Measurements from ENCODE around the gene RPA1. TPM values are rescaled to one million over a fixed set of nuclear protein-coding genes. Genes with fewer than 3 reads are reported as not detected.

The RPA1 gene
- polyA plus RNA-seq, 1 donor from 2014 or later, result 8.4 TPM

DNA sequence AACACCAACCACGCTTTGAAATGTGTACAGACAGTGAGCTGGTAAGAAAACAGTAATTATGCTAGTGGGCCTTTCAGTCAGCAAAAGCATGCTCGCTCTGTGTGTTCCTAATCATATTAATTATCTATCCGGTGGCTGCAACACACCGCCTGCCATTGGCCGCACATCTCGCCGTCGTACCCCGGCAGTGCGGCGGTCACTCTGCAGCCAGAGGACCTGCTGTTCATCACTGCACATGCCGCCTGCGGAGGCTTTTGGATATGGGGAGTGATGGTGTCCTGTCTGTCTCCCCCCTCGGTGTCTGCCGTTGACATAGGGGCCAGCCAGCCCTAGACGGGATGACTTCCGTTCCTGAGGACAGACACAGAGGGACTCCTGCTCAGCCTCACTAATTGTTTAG is 68.5 kb downstream of the RPA1 start:
- Histone ChIP-seq H3K4me3 (ENCODE audit: low read length) (no peak overlapping the region), H3K79me2 (replicated peaks; ENCODE audit: insufficient read depth, low read length) (no peaks in the 10 kb centered on the region), H3F3A (ENCODE audit: insufficient read depth, low read length, poor library complexity, severe bottlenecking) (no peaks in the 10 kb centered on the region), H3K9ac (ENCODE audit: low read length) (no peak overlapping the region), H4K20me1 (ENCODE audit: insufficient read depth) (no peaks in the 10 kb centered on the region), H3K9me3 (ENCODE audit: low read length) (no peaks in the 10 kb centered on the region), H2AFZ (ENCODE audit: low read depth, low read length) (no peak overlapping the region), H3K27me3 (ENCODE audit: insufficient read depth, low read depth, low read length) (no peaks in the 10 kb centered on the region), H3K27ac (ENCODE audit: low read length) (no peak overlapping the region), H3K4me2 (ENCODE audit: low read length) (no peak overlapping the region), H3K9me2 (ENCODE audit: insufficient read depth, low read length) (no peaks in the 10 kb centered on the region), H3K36me3 (ENCODE audit: insufficient read depth, low read length) (no peaks in the 10 kb centered on the region)
- TF ChIP-seq TAF1 (IDR thresholded peaks at IDR 0.05; ENCODE audit: low read depth), result no peak
- TF ChIP-seq, protein P1, sequence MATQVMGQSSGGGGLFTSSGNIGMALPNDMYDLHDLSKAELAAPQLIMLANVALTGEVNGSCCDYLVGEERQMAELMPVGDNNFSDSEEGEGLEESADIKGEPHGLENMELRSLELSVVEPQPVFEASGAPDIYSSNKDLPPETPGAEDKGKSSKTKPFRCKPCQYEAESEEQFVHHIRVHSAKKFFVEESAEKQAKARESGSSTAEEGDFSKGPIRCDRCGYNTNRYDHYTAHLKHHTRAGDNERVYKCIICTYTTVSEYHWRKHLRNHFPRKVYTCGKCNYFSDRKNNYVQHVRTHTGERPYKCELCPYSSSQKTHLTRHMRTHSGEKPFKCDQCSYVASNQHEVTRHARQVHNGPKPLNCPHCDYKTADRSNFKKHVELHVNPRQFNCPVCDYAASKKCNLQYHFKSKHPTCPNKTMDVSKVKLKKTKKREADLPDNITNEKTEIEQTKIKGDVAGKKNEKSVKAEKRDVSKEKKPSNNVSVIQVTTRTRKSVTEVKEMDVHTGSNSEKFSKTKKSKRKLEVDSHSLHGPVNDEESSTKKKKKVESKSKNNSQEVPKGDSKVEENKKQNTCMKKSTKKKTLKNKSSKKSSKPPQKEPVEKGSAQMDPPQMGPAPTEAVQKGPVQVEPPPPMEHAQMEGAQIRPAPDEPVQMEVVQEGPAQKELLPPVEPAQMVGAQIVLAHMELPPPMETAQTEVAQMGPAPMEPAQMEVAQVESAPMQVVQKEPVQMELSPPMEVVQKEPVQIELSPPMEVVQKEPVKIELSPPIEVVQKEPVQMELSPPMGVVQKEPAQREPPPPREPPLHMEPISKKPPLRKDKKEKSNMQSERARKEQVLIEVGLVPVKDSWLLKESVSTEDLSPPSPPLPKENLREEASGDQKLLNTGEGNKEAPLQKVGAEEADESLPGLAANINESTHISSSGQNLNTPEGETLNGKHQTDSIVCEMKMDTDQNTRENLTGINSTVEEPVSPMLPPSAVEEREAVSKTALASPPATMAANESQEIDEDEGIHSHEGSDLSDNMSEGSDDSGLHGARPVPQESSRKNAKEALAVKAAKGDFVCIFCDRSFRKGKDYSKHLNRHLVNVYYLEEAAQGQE (IDR thresholded peaks at IDR 0.05; ENCODE audit: borderline replicate concordance), result no peak
- TF ChIP-seq EP300 (conservative IDR thresholded peaks at IDR 0.05; ENCODE audit: poor library complexity, severe bottlenecking), result no peak
- TF ChIP-seq, protein P2, sequence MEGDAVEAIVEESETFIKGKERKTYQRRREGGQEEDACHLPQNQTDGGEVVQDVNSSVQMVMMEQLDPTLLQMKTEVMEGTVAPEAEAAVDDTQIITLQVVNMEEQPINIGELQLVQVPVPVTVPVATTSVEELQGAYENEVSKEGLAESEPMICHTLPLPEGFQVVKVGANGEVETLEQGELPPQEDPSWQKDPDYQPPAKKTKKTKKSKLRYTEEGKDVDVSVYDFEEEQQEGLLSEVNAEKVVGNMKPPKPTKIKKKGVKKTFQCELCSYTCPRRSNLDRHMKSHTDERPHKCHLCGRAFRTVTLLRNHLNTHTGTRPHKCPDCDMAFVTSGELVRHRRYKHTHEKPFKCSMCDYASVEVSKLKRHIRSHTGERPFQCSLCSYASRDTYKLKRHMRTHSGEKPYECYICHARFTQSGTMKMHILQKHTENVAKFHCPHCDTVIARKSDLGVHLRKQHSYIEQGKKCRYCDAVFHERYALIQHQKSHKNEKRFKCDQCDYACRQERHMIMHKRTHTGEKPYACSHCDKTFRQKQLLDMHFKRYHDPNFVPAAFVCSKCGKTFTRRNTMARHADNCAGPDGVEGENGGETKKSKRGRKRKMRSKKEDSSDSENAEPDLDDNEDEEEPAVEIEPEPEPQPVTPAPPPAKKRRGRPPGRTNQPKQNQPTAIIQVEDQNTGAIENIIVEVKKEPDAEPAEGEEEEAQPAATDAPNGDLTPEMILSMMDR (IDR thresholded peaks at IDR 0.05; ENCODE audit: poor library complexity, severe bottlenecking), result no peak
- no peak for TF ChIP-seq RAD21 (conservative IDR thresholded peaks at IDR 0.05)
- TF ChIP-seq POLR2AphosphoS5 (IDR thresholded peaks at IDR 0.05), result no peak
- TF ChIP-seq EZH2 (IDR thresholded peaks at IDR 0.05; ENCODE audit: borderline replicate concordance, insufficient read depth, low read length, poor library complexity, severe bottlenecking), result no peak
- TF ChIP-seq MXI1 (conservative IDR thresholded peaks at IDR 0.05; ENCODE audit: poor library complexity, severe bottlenecking), result no peak
- TF ChIP-seq SMC3 (conservative IDR thresholded peaks at IDR 0.05; ENCODE audit: poor library complexity), result no peak

DNA sequence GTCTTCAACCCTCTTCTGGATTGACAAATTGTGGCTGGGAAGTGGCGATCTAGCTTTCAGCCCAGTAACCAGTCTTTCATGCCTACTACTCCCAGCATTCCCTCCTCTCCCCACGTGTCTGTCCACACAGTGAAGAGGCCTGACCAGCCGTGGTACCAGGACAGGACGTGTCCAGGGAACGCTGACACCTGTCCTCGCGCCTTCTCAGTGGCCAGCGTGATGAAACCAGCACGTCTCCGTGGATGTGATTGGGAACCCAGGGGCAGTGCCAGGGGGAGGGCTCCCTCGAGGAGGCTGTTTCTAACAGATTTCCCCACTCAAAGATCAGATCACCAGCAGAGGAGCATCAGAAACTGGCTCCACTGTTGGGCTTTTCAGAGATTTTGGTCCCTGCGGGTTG is 69.1 kb downstream of the RPA1 start:
- H3K36me3 ChIP-seq (ENCODE audit: insufficient read depth, low read length), result no peaks in the 10 kb centered on the region
- no peaks in the 10 kb centered on the region for H3K9me3 ChIP-seq (ENCODE audit: low read length)
- no peak overlapping the region for H3K4me2 ChIP-seq (ENCODE audit: low read length)
- H3K79me2 ChIP-seq (replicated peaks; ENCODE audit: insufficient read depth, low read length), result no peaks in the 10 kb centered on the region
- H3F3A ChIP-seq (ENCODE audit: insufficient read depth, low read length, poor library complexity, severe bottlenecking), result no peaks in the 10 kb centered on the region
- H3K27ac ChIP-seq (ENCODE audit: low read length), result no peak overlapping the region
- no peaks in the 10 kb centered on the region for H4K20me1 ChIP-seq (ENCODE audit: insufficient read depth)
- H3K27me3 ChIP-seq (ENCODE audit: insufficient read depth, low read depth, low read length), result no peaks in the 10 kb centered on the region
- TF ChIP-seq TAF1 (IDR thresholded peaks at IDR 0.05; ENCODE audit: low read depth), result no peak
- TF ChIP-seq MXI1 (conservative IDR thresholded peaks at IDR 0.05; ENCODE audit: poor library complexity, severe bottlenecking), result no peak
- no peak for TF ChIP-seq POLR2AphosphoS5 (IDR thresholded peaks at IDR 0.05)
- no peak for TF ChIP-seq SMC3 (conservative IDR thresholded peaks at IDR 0.05; ENCODE audit: poor library complexity)
- no peak for TF ChIP-seq EP300 (conservative IDR thresholded peaks at IDR 0.05; ENCODE audit: poor library complexity, severe bottlenecking)
- no peaks in the 10 kb centered on the region for H3K9me2 ChIP-seq (ENCODE audit: insufficient read depth, low read length)
- no peak overlapping the region for H2AFZ ChIP-seq (ENCODE audit: low read depth, low read length)
- H3K9ac ChIP-seq (ENCODE audit: low read length), result no peak overlapping the region
- H3K4me3 ChIP-seq (ENCODE audit: low read length), result no peak overlapping the region

Data from neural cell (in vitro differentiated cells).